HG03159 (cell line): ENCODE data around the gene TEX53.

Source experiments
- ATAC-seq: cut with Tn5 transposase; IDR thresholded peaks from one replicate; pipeline ENCODE4 v1.9.1; 2021; ENCODE audit warnings: mild to moderate bottlenecking, moderate library complexity; ENCODE audit not compliant: unreplicated experiment

Gene TEX53

GRCh38 chr9:114641967-114642366 is 15.6 kb downstream of the TEX53 start:
- ATAC-seq, result no peak

- ATAC-seq, result no peak
These were observed 19.2 kb downstream of the TEX53 start for GRCh38 chr9:114638404-114638803.

- no peak for ATAC-seq
These were observed 23.2 kb downstream of the TEX53 start for GRCh38 chr9:114634387-114634786.

GRCh38 chr9:114633438-114634089 is 24.0 kb downstream of the TEX53 start:
- no peak for ATAC-seq

GRCh38 chr9:114631166-114631565 is 26.4 kb downstream of the TEX53 start:
- no peak for ATAC-seq

GRCh38 chr9:114629563-114630090 is 28.0 kb downstream of the TEX53 start:
- ATAC-seq, result no peak

GRCh38 chr9:114627553-114627952 is 30.1 kb downstream of the TEX53 start:
- ATAC-seq, result no peak

GRCh38 chr9:114626415-114627020 is 31.1 kb downstream of the TEX53 start:
- no peak for ATAC-seq

GRCh38 chr9:114624677-114625076 is 32.9 kb downstream of the TEX53 start:
- no peak for ATAC-seq

- no peak for ATAC-seq
These were observed 35.5 kb downstream of the TEX53 start for GRCh38 chr9:114621975-114622609.

GRCh38 chr9:114621561-114621960 is 36.0 kb downstream of the TEX53 start:
- no peak for ATAC-seq

GRCh38 chr9:114619191-114619761 is 38.3 kb downstream of the TEX53 start:
- ATAC-seq, result peak; percentile 47

- ATAC-seq, result peak; percentile 59
These were observed 40.7 kb downstream of the TEX53 start for GRCh38 chr9:114616684-114617520.

GRCh38 chr9:114614373-114614772 is 43.2 kb downstream of the TEX53 start:
- ATAC-seq, result no peak

GRCh38 chr9:114613919-114614318 is 43.7 kb downstream of the TEX53 start:
- no peak for ATAC-seq

GRCh38 chr9:114613087-114613486 is 44.5 kb downstream of the TEX53 start:
- ATAC-seq, result no peak

- ATAC-seq, result no peak
These were observed 45.2 kb downstream of the TEX53 start for GRCh38 chr9:114612272-114612923.

GRCh38 chr9:114611516-114612271 is 45.9 kb downstream of the TEX53 start:
- ATAC-seq, result peak; percentile 31

GRCh38 chr9:114608525-114608796 is 49.1 kb downstream of the TEX53 start:
- no peak for ATAC-seq
